Measurements from ENCODE around the gene BRME1.
A peak's percentile ranks its signal among the peaks of the same experiment; 100 is the strongest.

Gene BRME1

GRCh38 chr19:13917888-13918406 lies 12.0 kb upstream of the BRME1 start:
- Histone ChIP-seq H3K4me1 (ENCODE audit: insufficient read depth, low read length) (no peaks in the 10 kb centered on the region), H3K9me3 (ENCODE audit: control insufficient read depth, insufficient read depth, low read length) (no peaks in the 10 kb centered on the region), H3K36me3 (ENCODE audit: insufficient read depth, low read length) (peaks cover 13% of the 10 kb centered on the region), H3K9ac (ENCODE audit: low read depth, low read length) (no peak overlapping the region)

- Histone ChIP-seq H3K9me3 (ENCODE audit: control insufficient read depth, insufficient read depth, low read length) (no peaks in the 10 kb centered on the region), H3K4me1 (ENCODE audit: insufficient read depth, low read length) (no peaks in the 10 kb centered on the region), H3K9ac (ENCODE audit: low read depth, low read length) (no peak overlapping the region), H3K36me3 (ENCODE audit: insufficient read depth, low read length) (peaks cover 2% of the 10 kb centered on the region)
Observed at GRCh38 chr19:13914777-13915176, 8.9 kb upstream of the BRME1 start.

GRCh38 chr19:13913352-13913751 lies 7.4 kb upstream of the BRME1 start:
- no peaks in the 10 kb centered on the region for H3K9me3 ChIP-seq (ENCODE audit: control insufficient read depth, insufficient read depth, low read length)
- no peaks in the 10 kb centered on the region for H3K4me1 ChIP-seq (ENCODE audit: insufficient read depth, low read length)
- H3K9ac ChIP-seq (ENCODE audit: low read depth, low read length), result no peak overlapping the region
- H3K36me3 ChIP-seq (ENCODE audit: insufficient read depth, low read length), result peaks cover 2% of the 10 kb centered on the region; the same call in 1 of the 2 replicates

- Histone ChIP-seq H3K4me1 (ENCODE audit: insufficient read depth, low read length) (no peaks in the 10 kb centered on the region), H3K36me3 (ENCODE audit: insufficient read depth, low read length) (no peaks in the 10 kb centered on the region), H3K9me3 (ENCODE audit: control insufficient read depth, insufficient read depth, low read length) (no peaks in the 10 kb centered on the region), H3K9ac (ENCODE audit: low read depth, low read length) (no peak overlapping the region)
Observed at GRCh38 chr19:13909430-13909829, 3.5 kb upstream of the BRME1 start.

GRCh38 chr19:13908674-13909073 lies 2.8 kb upstream of the BRME1 start:
- Histone ChIP-seq H3K9ac (ENCODE audit: low read depth, low read length) (no peak overlapping the region), H3K36me3 (ENCODE audit: insufficient read depth, low read length) (no peaks in the 10 kb centered on the region), H3K9me3 (ENCODE audit: control insufficient read depth, insufficient read depth, low read length) (no peaks in the 10 kb centered on the region), H3K4me1 (ENCODE audit: insufficient read depth, low read length) (no peaks in the 10 kb centered on the region)

- H3K9ac ChIP-seq (ENCODE audit: low read depth, low read length), result peak overlapping the region; percentile 76
- H3K4me1 ChIP-seq (ENCODE audit: insufficient read depth, low read length), result no peaks in the 10 kb centered on the region
- no peaks in the 10 kb centered on the region for H3K9me3 ChIP-seq (ENCODE audit: control insufficient read depth, insufficient read depth, low read length)
- H3K36me3 ChIP-seq (ENCODE audit: insufficient read depth, low read length), result no peaks in the 10 kb centered on the region
Observed at GRCh38 chr19:13906910-13907309, 993 bp upstream of the BRME1 start.

GRCh38 chr19:13906521-13906904 lies 596 bp upstream of the BRME1 start:
- H3K9ac ChIP-seq (ENCODE audit: low read depth, low read length), result peak overlapping the region; percentile 76
- H3K36me3 ChIP-seq (ENCODE audit: insufficient read depth, low read length), result no peaks in the 10 kb centered on the region
- no peaks in the 10 kb centered on the region for H3K9me3 ChIP-seq (ENCODE audit: control insufficient read depth, insufficient read depth, low read length)
- no peaks in the 10 kb centered on the region for H3K4me1 ChIP-seq (ENCODE audit: insufficient read depth, low read length)

- Histone ChIP-seq H3K9me3 (ENCODE audit: control insufficient read depth, insufficient read depth, low read length) (no peaks in the 10 kb centered on the region), H3K4me1 (ENCODE audit: insufficient read depth, low read length) (no peaks in the 10 kb centered on the region), H3K9ac (ENCODE audit: low read depth, low read length) (no peak overlapping the region), H3K36me3 (ENCODE audit: insufficient read depth, low read length) (no peaks in the 10 kb centered on the region)
Observed at GRCh38 chr19:13902993-13903555, 2.8 kb downstream of the BRME1 start.

GRCh38 chr19:13899912-13900584 lies 5.9 kb downstream of the BRME1 start:
- no peaks in the 10 kb centered on the region for H3K9me3 ChIP-seq (ENCODE audit: control insufficient read depth, insufficient read depth, low read length)
- H3K9ac ChIP-seq (ENCODE audit: low read depth, low read length), result no peak overlapping the region
- no peaks in the 10 kb centered on the region for H3K36me3 ChIP-seq (ENCODE audit: insufficient read depth, low read length)
- H3K4me1 ChIP-seq (ENCODE audit: insufficient read depth, low read length), result no peaks in the 10 kb centered on the region

- H3K9me3 ChIP-seq (ENCODE audit: control insufficient read depth, insufficient read depth, low read length), result no peaks in the 10 kb centered on the region
- no peaks in the 10 kb centered on the region for H3K4me1 ChIP-seq (ENCODE audit: insufficient read depth, low read length)
- no peaks in the 10 kb centered on the region for H3K36me3 ChIP-seq (ENCODE audit: insufficient read depth, low read length)
- H3K9ac ChIP-seq (ENCODE audit: low read depth, low read length), result no peak overlapping the region
Observed at GRCh38 chr19:13899393-13899792, 6.5 kb downstream of the BRME1 start.

GRCh38 chr19:13896227-13896626 lies 9.7 kb downstream of the BRME1 start:
- Histone ChIP-seq H3K9me3 (ENCODE audit: control insufficient read depth, insufficient read depth, low read length) (no peaks in the 10 kb centered on the region), H3K9ac (ENCODE audit: low read depth, low read length) (no peak overlapping the region), H3K36me3 (ENCODE audit: insufficient read depth, low read length) (no peaks in the 10 kb centered on the region), H3K4me1 (ENCODE audit: insufficient read depth, low read length) (no peaks in the 10 kb centered on the region)

GRCh38 chr19:13894552-13894951 lies 11.4 kb downstream of the BRME1 start:
- Histone ChIP-seq H3K9me3 (ENCODE audit: control insufficient read depth, insufficient read depth, low read length) (no peaks in the 10 kb centered on the region), H3K9ac (ENCODE audit: low read depth, low read length) (no peak overlapping the region), H3K36me3 (ENCODE audit: insufficient read depth, low read length) (no peaks in the 10 kb centered on the region), H3K4me1 (ENCODE audit: insufficient read depth, low read length) (no peaks in the 10 kb centered on the region)

GRCh38 chr19:13892870-13893269 lies 13.0 kb downstream of the BRME1 start:
- H3K4me1 ChIP-seq (ENCODE audit: insufficient read depth, low read length), result no peaks in the 10 kb centered on the region
- H3K36me3 ChIP-seq (ENCODE audit: insufficient read depth, low read length), result no peaks in the 10 kb centered on the region
- H3K9me3 ChIP-seq (ENCODE audit: control insufficient read depth, insufficient read depth, low read length), result no peaks in the 10 kb centered on the region
- no peak overlapping the region for H3K9ac ChIP-seq (ENCODE audit: low read depth, low read length)

- Histone ChIP-seq H3K4me1 (ENCODE audit: insufficient read depth, low read length) (no peaks in the 10 kb centered on the region), H3K36me3 (ENCODE audit: insufficient read depth, low read length) (no peaks in the 10 kb centered on the region), H3K9me3 (ENCODE audit: control insufficient read depth, insufficient read depth, low read length) (no peaks in the 10 kb centered on the region), H3K9ac (ENCODE audit: low read depth, low read length) (no peak overlapping the region)
Observed at GRCh38 chr19:13890136-13890535, 15.8 kb downstream of the BRME1 start.

- Histone ChIP-seq H3K36me3 (ENCODE audit: insufficient read depth, low read length) (no peaks in the 10 kb centered on the region), H3K9ac (ENCODE audit: low read depth, low read length) (no peak overlapping the region), H3K4me1 (ENCODE audit: insufficient read depth, low read length) (peaks cover 2% of the 10 kb centered on the region; the same call in 1 of the 2 replicates), H3K9me3 (ENCODE audit: control insufficient read depth, insufficient read depth, low read length) (no peaks in the 10 kb centered on the region)
Observed at GRCh38 chr19:13888281-13888680, 17.6 kb downstream of the BRME1 start.
